Measurements from ENCODE around the gene CAPN3. TPM values are rescaled to one million over a fixed set of nuclear protein-coding genes. Genes with fewer than 3 reads are reported as not detected.

CAPN3 gene
- total RNA-seq, 4 donors from 2014 or later = 96.8 to 263 (median 163) TPM

- no peaks in the 10 kb centered on the region for H3K36me3 ChIP-seq
- H3K4me3 ChIP-seq = no peak overlapping the region
- no peaks in the 10 kb centered on the region for H3K27me3 ChIP-seq
- DNase-seq (no peak), ATAC-seq (no peak)
- H3K4me1 ChIP-seq = peaks cover 74 to 87% of the 10 kb centered on the region in 2 donors
- TF ChIP-seq POLR2A (IDR thresholded peaks at IDR 0.05) = no peak
- TF ChIP-seq CTCF (IDR thresholded peaks at IDR 0.05 in 4 of 5, conservative IDR thresholded peaks at IDR 0.05 in 1 of 5) = no peak
- intact Hi-C loops (cut with DNase I; ENCODE audit: low total_unique reads) (no loop called here), in situ Hi-C loops (cut with MboI; ENCODE audit: low sequenced_read_pairs in 4 of 4) (no loop called here)
- H3K27ac ChIP-seq = peak overlapping the region; percentile 93 to 97 (median 96)
- no peaks in the 10 kb centered on the region for H3K9me3 ChIP-seq
Observed at GRCh38 chr15:42363487-42363886, 4.2 kb downstream of the CAPN3 start.

DNA sequence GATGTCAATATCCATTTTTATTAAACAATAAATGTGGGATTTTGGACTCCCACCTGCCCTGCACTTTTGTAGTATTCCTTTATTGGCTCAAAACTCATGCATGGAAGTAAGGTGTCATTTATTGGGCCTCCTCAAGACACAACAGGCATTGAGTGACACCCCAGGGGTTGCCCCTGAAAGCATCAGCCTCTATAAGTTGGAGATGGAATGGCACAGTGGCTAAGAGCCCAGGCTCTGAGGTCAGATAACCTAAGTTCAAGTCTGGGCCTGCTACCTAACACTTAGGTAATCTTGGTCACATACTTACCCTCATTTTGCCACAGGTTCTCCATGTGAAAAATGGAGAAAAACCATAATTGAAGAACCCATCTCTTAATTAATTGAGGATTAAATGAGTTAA, 4.6 kb downstream of the CAPN3 start:
- no peaks in the 10 kb centered on the region for H3K36me3 ChIP-seq
- no peak for DNase-seq
- peaks cover 74 to 87% of the 10 kb centered on the region in 2 donors for H3K4me1 ChIP-seq
- no peaks in the 10 kb centered on the region for H3K27me3 ChIP-seq
- no peak for TF ChIP-seq POLR2A (IDR thresholded peaks at IDR 0.05)
- TF ChIP-seq CTCF (IDR thresholded peaks at IDR 0.05 in 4 of 5, conservative IDR thresholded peaks at IDR 0.05 in 1 of 5) = no peak
- H3K27ac ChIP-seq = peak overlapping the region; percentile 93 to 97 (median 96)
- intact Hi-C loops (cut with DNase I; ENCODE audit: low total_unique reads) = no loop called here
- H3K9me3 ChIP-seq = no peaks in the 10 kb centered on the region
- ATAC-seq = no peak
- in situ Hi-C loops (cut with MboI; ENCODE audit: low sequenced_read_pairs in 4 of 4) = no loop called here
- H3K4me3 ChIP-seq = no peak overlapping the region

DNA sequence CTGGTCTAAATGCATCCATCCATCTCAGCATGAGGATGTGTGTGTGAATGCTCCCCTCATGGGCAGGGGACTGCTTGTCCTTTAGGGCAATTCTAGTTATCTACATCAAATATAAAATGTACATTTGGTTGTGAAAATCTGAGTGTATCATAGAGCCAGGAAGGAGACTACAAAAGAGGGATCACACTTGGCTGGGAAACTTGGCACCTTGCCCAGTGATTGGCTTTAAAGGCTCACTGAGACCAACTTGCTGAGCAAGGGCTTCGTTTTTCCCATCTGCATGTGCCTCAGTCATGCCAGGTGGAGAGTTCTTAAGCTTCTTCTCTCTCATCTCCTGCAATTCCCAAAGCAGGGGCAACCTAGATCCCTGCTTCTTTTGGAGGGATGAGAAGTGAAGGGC, 5.2 kb downstream of the CAPN3 start:
- no peak for ATAC-seq
- Histone ChIP-seq H3K4me1 (peaks cover 78 to 85% of the 10 kb centered on the region in 2 donors), H3K9me3 (no peaks in the 10 kb centered on the region), H3K27ac (peak overlapping the region; percentile 93 to 97 (median 96)), H3K36me3 (no peaks in the 10 kb centered on the region), H3K27me3 (no peaks in the 10 kb centered on the region), H3K4me3 (no peak overlapping the region)
- intact Hi-C loops (cut with DNase I; ENCODE audit: low total_unique reads) = no loop called here
- TF ChIP-seq CTCF (IDR thresholded peaks at IDR 0.05 in 4 of 5, conservative IDR thresholded peaks at IDR 0.05 in 1 of 5) (no peak), POLR2A (IDR thresholded peaks at IDR 0.05) (no peak)
- DNase-seq = no peak
- in situ Hi-C loops (cut with MboI; ENCODE audit: low sequenced_read_pairs in 4 of 4) = no loop called here

- Histone ChIP-seq H3K9me3 (no peaks in the 10 kb centered on the region), H3K4me3 (no peak overlapping the region), H3K4me1 (peaks cover 80 to 84% of the 10 kb centered on the region in 2 donors), H3K27me3 (no peaks in the 10 kb centered on the region), H3K36me3 (peaks cover 0 to 1% of the 10 kb centered on the region in 2 donors), H3K27ac (peak overlapping the region; percentile 93 to 97 (median 96))
- intact Hi-C loops (cut with DNase I; ENCODE audit: low total_unique reads) (loop anchor here (5.0 kb wide), 1 partner anchor 86 kb away; no protein-coding TSS in a partner anchor), in situ Hi-C loops (cut with MboI; ENCODE audit: low sequenced_read_pairs in 4 of 4) (no loop called here)
- ATAC-seq (no peak), DNase-seq (no peak)
- no peak for TF ChIP-seq POLR2A (IDR thresholded peaks at IDR 0.05)
- TF ChIP-seq CTCF (IDR thresholded peaks at IDR 0.05 in 4 of 5, conservative IDR thresholded peaks at IDR 0.05 in 1 of 5) = no peak
Observed at GRCh38 chr15:42365921-42366550, 6.7 kb downstream of the CAPN3 start.
